Suprapubic skin (tissue), 4 donors: ENCODE data around the gene MYO7B. TPM values are rescaled to one million over a fixed set of nuclear protein-coding genes. Genes with fewer than 3 reads are reported as not detected.

Source experiments
- DNase-seq, 2 donors: peaks; one replicate each; pipeline ENCODE4 v3.0.0-alpha.2; 2019; ENCODE audit warnings: low spot score in 2 of 2
- H3K27ac ChIP-seq: fragments of 200-600 bp; sonication (generic); one replicate; pipeline ENCODE4 v1.5.1; 2019
- H3K27me3 ChIP-seq: fragments of 200-600 bp; sonication (generic); one replicate; pipeline ENCODE4 v1.5.1; 2019
- H3K36me3 ChIP-seq: fragments of 200-600 bp; sonication (generic); one replicate; pipeline ENCODE4 v1.5.1; 2019
- H3K4me1 ChIP-seq: fragments of 200-600 bp; sonication (generic); one replicate; pipeline ENCODE4 v1.5.1; 2019
- H3K4me3 ChIP-seq: fragments of 200-600 bp; sonication (generic); one replicate; pipeline ENCODE4 v1.5.1; 2019; ENCODE audit warnings: mild to moderate bottlenecking
- H3K9me3 ChIP-seq: fragments of 200-600 bp; sonication (generic); one replicate; pipeline ENCODE4 v1.5.1; 2019
- CTCF ChIP-seq, 2 donors: fragments of 200-600 bp in 1 of 2; fragments of 450-650 bp in 1 of 2; sonication (generic) in 1 of 2; IDR thresholded peaks; one replicate each; pipeline ENCODE4 v1.5.1; 2016 to 2019; ENCODE audit warnings: antibody characterized with exemption in 2 of 2, mild to moderate bottlenecking in 1 of 2, moderate library complexity in 1 of 2
- EP300 ChIP-seq: sonication (generic); formaldehyde crosslinking; IDR thresholded peaks from one replicate; pipeline ENCODE4 v1.6.1; 2017; ENCODE audit warnings: antibody characterized with exemption
- POLR2A ChIP-seq, 2 donors: fragments of 450-650 bp; IDR thresholded peaks; one replicate each; pipeline ENCODE4 v1.6.1; 2017; ENCODE audit warnings: antibody characterized with exemption in 2 of 2, mild to moderate bottlenecking in 2 of 2, moderate library complexity in 2 of 2
- POLR2AphosphoS5 ChIP-seq, 3 donors: sonication (generic); formaldehyde crosslinking; IDR thresholded peaks; one replicate each; pipeline ENCODE4 v1.6.1; 2017; ENCODE audit warnings: antibody characterized with exemption in 3 of 3
- WGBS: methylation state at CpG from one replicate; pipeline ENCODE4 v1.1.5; 2018; 5-methylcytosine and 5-hydroxymethylcytosine counted together
- total RNA-seq, 4 donors: library from RNA; depleted of rRNA; stranded (reverse); fragments of >200 nt; gene quantifications; one replicate each; pipeline ENCODE4 v1.1.0, GENCODE V29; 2016

MYO7B gene
- total RNA-seq, 4 donors from 2014 or later: 0.72 to 4.7 (median 3.6) TPM

GRCh38 chr2:127545189-127545588, 9.7 kb downstream of the MYO7B start:
- Histone ChIP-seq H3K27me3 (no peaks in the 10 kb centered on the region), H3K4me3 (no peak overlapping the region), H3K4me1 (no peaks in the 10 kb centered on the region), H3K36me3 (no peaks in the 10 kb centered on the region), H3K9me3 (no peaks in the 10 kb centered on the region), H3K27ac (no peak overlapping the region)
- TF ChIP-seq EP300 (no peak), CTCF (IDR thresholded peaks at IDR 0.05) (no peak), POLR2A (IDR thresholded peaks at IDR 0.05) (no peak), POLR2AphosphoS5 (IDR thresholded peaks at IDR 0.05) (no peak)
- whole genome bisulfite sequencing: 62% methylated on average over 6 of the region's 6 CpGs
- DNase-seq: peak in 1 of 2 donors; percentile 20

DNA sequence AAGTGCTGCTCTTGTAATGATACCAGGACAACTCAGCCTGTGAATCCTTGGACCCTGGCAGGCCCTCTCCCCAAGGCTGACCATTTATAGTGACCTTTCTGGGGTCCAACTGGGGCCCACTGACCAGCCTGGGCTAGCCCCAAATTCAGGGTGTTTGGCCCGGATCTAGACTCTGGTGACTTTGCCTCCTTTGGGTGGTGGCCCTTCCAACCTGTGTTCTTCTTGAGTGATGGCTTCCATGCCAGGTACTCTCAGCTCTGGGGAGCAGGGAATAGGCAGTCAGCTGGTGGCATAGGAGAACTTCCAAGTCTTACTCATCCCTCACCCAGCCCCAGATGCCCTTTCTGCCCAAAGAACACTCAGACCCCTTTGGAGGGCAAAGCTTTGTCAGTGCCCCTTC, 10.3 kb downstream of the MYO7B start:
- TF ChIP-seq POLR2AphosphoS5 (IDR thresholded peaks at IDR 0.05) (no peak), EP300 (no peak), CTCF (IDR thresholded peaks at IDR 0.05) (no peak), POLR2A (IDR thresholded peaks at IDR 0.05) (no peak)
- DNase-seq: peak in 1 of 2 donors; percentile 41
- Histone ChIP-seq H3K4me3 (no peak overlapping the region), H3K9me3 (no peaks in the 10 kb centered on the region), H3K27ac (no peak overlapping the region), H3K36me3 (no peaks in the 10 kb centered on the region), H3K4me1 (no peaks in the 10 kb centered on the region), H3K27me3 (no peaks in the 10 kb centered on the region)
- no CpG with 5 or more reads among the region's 1 CpG for WGBS

GRCh38 chr2:127546797-127547196, 11.3 kb downstream of the MYO7B start:
- Histone ChIP-seq H3K4me1 (no peaks in the 10 kb centered on the region), H3K27me3 (no peaks in the 10 kb centered on the region), H3K36me3 (no peaks in the 10 kb centered on the region), H3K9me3 (no peaks in the 10 kb centered on the region), H3K4me3 (no peak overlapping the region), H3K27ac (no peak overlapping the region)
- WGBS: 89% methylated on average over 3 of the region's 3 CpGs
- DNase-seq: no peak
- TF ChIP-seq POLR2A (IDR thresholded peaks at IDR 0.05): no peak
- TF ChIP-seq POLR2AphosphoS5 (IDR thresholded peaks at IDR 0.05): no peak
- no peak for TF ChIP-seq CTCF (IDR thresholded peaks at IDR 0.05)
- TF ChIP-seq EP300: no peak

- H3K36me3 ChIP-seq: no peaks in the 10 kb centered on the region
- no peaks in the 10 kb centered on the region for H3K27me3 ChIP-seq
- TF ChIP-seq CTCF (IDR thresholded peaks at IDR 0.05) (no peak), POLR2A (IDR thresholded peaks at IDR 0.05) (no peak), POLR2AphosphoS5 (IDR thresholded peaks at IDR 0.05) (no peak), EP300 (no peak)
- H3K4me3 ChIP-seq: no peak overlapping the region
- peak in 1 of 2 donors; percentile 32 for DNase-seq
- WGBS: 71% methylated on average over 7 of the region's 7 CpGs
- no peak overlapping the region for H3K27ac ChIP-seq
- H3K9me3 ChIP-seq: no peaks in the 10 kb centered on the region
- H3K4me1 ChIP-seq: no peaks in the 10 kb centered on the region
Measured at GRCh38 chr2:127551221-127551930, 15.9 kb downstream of the MYO7B start.

GRCh38 chr2:127552336-127552735, 16.9 kb downstream of the MYO7B start:
- H3K27me3 ChIP-seq: no peaks in the 10 kb centered on the region
- H3K27ac ChIP-seq: no peak overlapping the region
- H3K9me3 ChIP-seq: no peaks in the 10 kb centered on the region
- H3K4me3 ChIP-seq: no peak overlapping the region
- 78% methylated on average over 6 of the region's 6 CpGs for WGBS
- peak in 1 of 2 donors; percentile 62 for DNase-seq
- no peak for TF ChIP-seq EP300
- TF ChIP-seq POLR2A (IDR thresholded peaks at IDR 0.05): no peak
- TF ChIP-seq CTCF (IDR thresholded peaks at IDR 0.05): no peak
- TF ChIP-seq POLR2AphosphoS5 (IDR thresholded peaks at IDR 0.05): no peak
- H3K4me1 ChIP-seq: no peaks in the 10 kb centered on the region
- H3K36me3 ChIP-seq: no peaks in the 10 kb centered on the region
